ENCODE data around the gene SAV1.

Gene SAV1

GRCh38 chr14:50619569-50620141, 48.5 kb downstream of the SAV1 start:
- peak; percentile 96 for ATAC-seq
- TF ChIP-seq ESRRG (CRISPR knock-in tag; IDR thresholded peaks at IDR 0.05), result no peak
- no peak for TF ChIP-seq TOX (CRISPR knock-in tag; IDR thresholded peaks at IDR 0.05; ENCODE audit: borderline replicate concordance)
- TF ChIP-seq ISL1 (CRISPR knock-in tag; IDR thresholded peaks at IDR 0.05), result no peak
- no peak for TF ChIP-seq ZFP3 (CRISPR knock-in tag; IDR thresholded peaks at IDR 0.05)
- no peak for TF ChIP-seq ZNF70 (CRISPR knock-in tag; IDR thresholded peaks at IDR 0.05)
- TF ChIP-seq ZC3H10 (CRISPR knock-in tag; IDR thresholded peaks at IDR 0.05), result no peak
- TF ChIP-seq ARNTL (CRISPR knock-in tag; IDR thresholded peaks at IDR 0.05; ENCODE audit: borderline replicate concordance, low read depth), result no peak
- TF ChIP-seq SNAI2 (CRISPR knock-in tag; IDR thresholded peaks at IDR 0.05), result no peak
- TF ChIP-seq TSHZ2 (CRISPR knock-in tag; IDR thresholded peaks at IDR 0.05), result no peak
- TF ChIP-seq POU6F1 (CRISPR knock-in tag; IDR thresholded peaks at IDR 0.05; ENCODE audit: borderline replicate concordance, low read depth), result no peak
- TF ChIP-seq CREB5 (CRISPR knock-in tag; IDR thresholded peaks at IDR 0.05; ENCODE audit: low read depth), result no peak
- TF ChIP-seq OSR1 (CRISPR knock-in tag; IDR thresholded peaks at IDR 0.05), result no peak
- TF ChIP-seq BACH2 (CRISPR knock-in tag; IDR thresholded peaks at IDR 0.05; ENCODE audit: borderline replicate concordance), result no peak
- no peak for TF ChIP-seq GLIS3 (CRISPR knock-in tag; IDR thresholded peaks at IDR 0.05)
- no peak for TF ChIP-seq PATZ1 (CRISPR knock-in tag; IDR thresholded peaks at IDR 0.05; ENCODE audit: borderline replicate concordance)
- TF ChIP-seq CSDC2 (CRISPR knock-in tag; IDR thresholded peaks at IDR 0.05), result no peak
- no peak for TF ChIP-seq CSRNP3 (CRISPR knock-in tag; IDR thresholded peaks at IDR 0.05)

- ATAC-seq, result no peak
- TF ChIP-seq CREB5 (CRISPR knock-in tag; IDR thresholded peaks at IDR 0.05; ENCODE audit: low read depth) (no peak), POU6F1 (CRISPR knock-in tag; IDR thresholded peaks at IDR 0.05; ENCODE audit: borderline replicate concordance, low read depth) (no peak), PATZ1 (CRISPR knock-in tag; IDR thresholded peaks at IDR 0.05; ENCODE audit: borderline replicate concordance) (no peak), TCF4 (CRISPR knock-in tag; IDR thresholded peaks at IDR 0.05; ENCODE audit: borderline replicate concordance) (no peak), ZNF8 (CRISPR knock-in tag; IDR thresholded peaks at IDR 0.05) (no peak), ISL1 (CRISPR knock-in tag; IDR thresholded peaks at IDR 0.05) (no peak), ZFP3 (CRISPR knock-in tag; IDR thresholded peaks at IDR 0.05) (no peak), RARB (CRISPR knock-in tag; IDR thresholded peaks at IDR 0.05) (no peak), BACH2 (CRISPR knock-in tag; IDR thresholded peaks at IDR 0.05; ENCODE audit: borderline replicate concordance) (no peak), TOX (CRISPR knock-in tag; IDR thresholded peaks at IDR 0.05; ENCODE audit: borderline replicate concordance) (no peak), SNAI2 (CRISPR knock-in tag; IDR thresholded peaks at IDR 0.05) (no peak), ZNF70 (CRISPR knock-in tag; IDR thresholded peaks at IDR 0.05) (no peak), OSR1 (CRISPR knock-in tag; IDR thresholded peaks at IDR 0.05) (no peak), ZNF565 (CRISPR knock-in tag; conservative IDR thresholded peaks at IDR 0.05; ENCODE audit: low read depth) (no peak), CSDC2 (CRISPR knock-in tag; IDR thresholded peaks at IDR 0.05) (no peak), ZC3H10 (CRISPR knock-in tag; IDR thresholded peaks at IDR 0.05) (no peak), PPARA (CRISPR knock-in tag; IDR thresholded peaks at IDR 0.05; ENCODE audit: borderline replicate concordance) (no peak)
Observed at GRCh38 chr14:50616275-50616674, 51.8 kb downstream of the SAV1 start.

All from SK-N-SH treated with all-trans-retinoic acid at 6 μM for 48 hours (cell line).